ENCODE data around the gene FOXK1. TPM values are rescaled to one million over a fixed set of nuclear protein-coding genes. Genes with fewer than 3 reads are reported as not detected.

FOXK1 gene
- total RNA-seq, 1 donor from 2014 or later = 53.6 TPM

- H3K4me1 ChIP-seq (ENCODE audit: insufficient read depth, low read length) = peaks cover 4% of the 10 kb centered on the region
- no peak overlapping the region for H3K4me3 Mint-ChIP-seq (ENCODE audit: unreplicated experiment)
- no peak for TF ChIP-seq CTCF (IDR thresholded peaks at IDR 0.05; ENCODE audit: insufficient read depth, low read depth, low read length)
- TF ChIP-seq EZH2 (IDR thresholded peaks at IDR 0.05; ENCODE audit: insufficient read depth, low read length) = no peak
- H3K27ac Mint-ChIP-seq (ENCODE audit: unreplicated experiment) = no peak overlapping the region
- no peak overlapping the region for H3K4me2 ChIP-seq (ENCODE audit: low read length)
- no peak overlapping the region for H3K4me3 ChIP-seq (ENCODE audit: insufficient read depth, low read depth, low read length)
- no peaks in the 10 kb centered on the region for H3K36me3 ChIP-seq (ENCODE audit: insufficient read depth, low read length)
- H4K20me1 ChIP-seq (ENCODE audit: insufficient read depth, low read length) = no peaks in the 10 kb centered on the region
- peaks cover 5% of the 10 kb centered on the region for H3K36me3 Mint-ChIP-seq (ENCODE audit: low read depth, unreplicated experiment)
- H2AFZ ChIP-seq (ENCODE audit: low read depth, low read length) = no peak overlapping the region
- no peak overlapping the region for H3K9ac ChIP-seq (ENCODE audit: low read length)
- H3K27ac ChIP-seq (ENCODE audit: low read depth, low read length) = no peak overlapping the region
- H3K9me3 ChIP-seq (ENCODE audit: insufficient read depth, low read depth, low read length) = no peaks in the 10 kb centered on the region
- DNase-seq (ENCODE audit: low read depth) (no peak), FAIRE-seq (no peak)
- H3K27me3 Mint-ChIP-seq (ENCODE audit: low read depth, unreplicated experiment) = peaks cover 7% of the 10 kb centered on the region
- no peaks in the 10 kb centered on the region for H3K27me3 ChIP-seq (ENCODE audit: insufficient read depth, low read length)
- H3K9me3 Mint-ChIP-seq (ENCODE audit: unreplicated experiment) = peaks cover 4% of the 10 kb centered on the region
- H3K4me1 Mint-ChIP-seq (ENCODE audit: low read depth, unreplicated experiment) = peaks cover 3% of the 10 kb centered on the region
- no peaks in the 10 kb centered on the region for H3K79me2 ChIP-seq (ENCODE audit: insufficient read depth, low read length)
Observed at GRCh38 chr7:4799508-4800268, 117.6 kb downstream of the FOXK1 start.

DNA sequence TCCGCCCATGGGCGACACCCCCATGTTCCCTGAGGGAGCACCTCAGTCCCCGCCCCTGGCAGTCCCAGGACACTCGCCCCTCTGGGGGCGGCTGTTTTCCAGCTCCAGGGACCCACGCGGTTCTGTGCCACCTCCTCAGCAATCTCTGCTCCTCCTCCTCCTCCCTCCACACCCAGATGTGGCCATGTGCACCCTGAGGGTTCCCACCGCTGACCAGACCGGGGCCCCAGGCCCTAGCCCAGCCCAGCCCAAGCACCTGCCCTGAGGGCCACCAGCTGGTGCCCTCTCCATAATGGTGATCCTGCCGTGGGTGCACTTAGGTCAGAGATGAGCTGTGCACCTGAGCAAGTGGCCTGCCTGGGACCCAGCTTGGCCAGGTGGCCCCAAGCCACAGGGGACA is 118.4 kb downstream of the FOXK1 start:
- Mint-ChIP-seq H3K4me1 (ENCODE audit: low read depth, unreplicated experiment) (no peaks in the 10 kb centered on the region), H3K27me3 (ENCODE audit: low read depth, unreplicated experiment) (peaks cover 7% of the 10 kb centered on the region), H3K9me3 (ENCODE audit: unreplicated experiment) (peaks cover 4% of the 10 kb centered on the region), H3K27ac (ENCODE audit: unreplicated experiment) (no peak overlapping the region), H3K4me3 (ENCODE audit: unreplicated experiment) (no peak overlapping the region), H3K36me3 (ENCODE audit: low read depth, unreplicated experiment) (peaks cover 3% of the 10 kb centered on the region)
- Histone ChIP-seq H4K20me1 (ENCODE audit: insufficient read depth, low read length) (no peaks in the 10 kb centered on the region), H3K27me3 (ENCODE audit: insufficient read depth, low read length) (no peaks in the 10 kb centered on the region), H3K4me2 (ENCODE audit: low read length) (no peak overlapping the region), H3K4me3 (ENCODE audit: insufficient read depth, low read depth, low read length) (no peak overlapping the region), H3K79me2 (ENCODE audit: insufficient read depth, low read length) (no peaks in the 10 kb centered on the region), H3K36me3 (ENCODE audit: insufficient read depth, low read length) (no peaks in the 10 kb centered on the region), H3K9me3 (ENCODE audit: insufficient read depth, low read depth, low read length) (no peaks in the 10 kb centered on the region), H3K4me1 (ENCODE audit: insufficient read depth, low read length) (no peaks in the 10 kb centered on the region), H2AFZ (ENCODE audit: low read depth, low read length) (no peak overlapping the region), H3K9ac (ENCODE audit: low read length) (no peak overlapping the region), H3K27ac (ENCODE audit: low read depth, low read length) (no peak overlapping the region)
- DNase-seq (ENCODE audit: low read depth) (no peak), FAIRE-seq (no peak)
- TF ChIP-seq CTCF (IDR thresholded peaks at IDR 0.05; ENCODE audit: insufficient read depth, low read depth, low read length) (no peak), EZH2 (IDR thresholded peaks at IDR 0.05; ENCODE audit: insufficient read depth, low read length) (no peak)
